Gastrocnemius medialis (tissue), 4 donors: ENCODE data around the gene GARRE1.

Experiments used
- CTCF ChIP-seq, 5 experiments: fragments of 450-650 bp in 3 of 5; fragments of 200-600 bp in 2 of 5; sonication (generic) in 2 of 5; IDR thresholded peaks in 4 of 5; conservative IDR thresholded peaks in 1 of 5; 1 replicate in 4 of 5; 2 replicates in 1 of 5; pipeline ENCODE4 v1.5.1; 2016 to 2019; ENCODE audit warnings: antibody characterized with exemption in 5 of 5, mild to moderate bottlenecking in 3 of 5, moderate library complexity in 3 of 5
- POLR2A ChIP-seq, 2 donors: fragments of 450-650 bp; IDR thresholded peaks; one replicate each; pipeline ENCODE4 v1.6.1; 2017; ENCODE audit warnings: antibody characterized with exemption in 2 of 2, mild to moderate bottlenecking in 2 of 2, moderate library complexity in 2 of 2

DNA sequence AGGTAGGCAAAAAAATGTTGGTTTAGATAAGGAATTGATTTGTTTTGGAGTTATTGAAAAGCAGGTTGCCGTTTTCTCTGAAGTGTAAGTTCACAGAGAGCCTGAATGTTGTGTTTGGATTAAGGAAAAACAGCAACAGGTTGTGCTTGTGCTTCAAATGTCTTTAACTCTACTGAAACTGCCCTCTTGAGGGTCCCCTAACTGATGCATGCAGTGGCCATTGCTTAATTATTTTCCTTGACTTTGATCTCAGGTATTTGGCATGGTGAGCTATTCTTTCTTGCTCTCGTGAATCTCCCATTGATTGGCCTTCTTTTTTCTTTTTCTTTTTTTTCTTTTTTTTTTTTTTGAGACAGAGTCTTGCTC lies 3.2 kb downstream of the GARRE1 start:
- TF ChIP-seq CTCF (IDR thresholded peaks at IDR 0.05 in 4 of 5, conservative IDR thresholded peaks at IDR 0.05 in 1 of 5) (no peak), POLR2A (IDR thresholded peaks at IDR 0.05) (no peak)
